Prostate gland (tissue), 2 donors: Measurements from ENCODE around the gene ZMIZ1. TPM values are rescaled to one million over a fixed set of nuclear protein-coding genes. Genes with fewer than 3 reads are reported as not detected.

Experiments
- DNase-seq: peaks from one replicate; pipeline ENCODE4 v3.0.0-alpha.2; 2019; ENCODE audit warnings: low spot score
- H3K27ac ChIP-seq, 2 donors: fragments of 200-600 bp; sonication (generic); 2 replicates each; pipeline ENCODE4 v1.5.1; 2017 to 2019
- H3K27me3 ChIP-seq: fragments of 200-600 bp; sonication (generic); replicated peaks from 2 replicates; pipeline ENCODE4 v1.5.1; 2019; ENCODE audit not compliant: insufficient read depth
- H3K36me3 ChIP-seq, 2 donors: fragments of 200-600 bp; sonication (generic); 1 replicate in 1 of 2; 2 replicates in 1 of 2; pipeline versions ENCODE4 v1.5.1 to v1.8.1; 2017 to 2019
- H3K4me1 ChIP-seq: fragments of 200-600 bp; sonication (generic); replicated peaks from 2 replicates; pipeline ENCODE4 v1.5.1; 2019
- H3K4me3 ChIP-seq, 2 donors: fragments of 200-600 bp; sonication (generic); 2 replicates each; pipeline ENCODE4 v1.5.1; 2017 to 2019
- H3K9me3 ChIP-seq: fragments of 200-600 bp; sonication (generic); 2 replicates; pipeline ENCODE4 v1.5.1; 2017
- CTCF ChIP-seq, 4 experiments: fragments of 200-600 bp in 2 of 4; fragments of 450-650 bp in 2 of 4; sonication (generic) in 2 of 4; IDR thresholded peaks; 1 replicate in 3 of 4; 2 replicates in 1 of 4; pipeline ENCODE4 v1.5.1; 2016 to 2019; ENCODE audit warnings: antibody characterized with exemption in 4 of 4, mild to moderate bottlenecking in 2 of 4, moderate library complexity in 2 of 4
- POLR2A ChIP-seq: fragments of 450-650 bp; IDR thresholded peaks from one replicate; pipeline ENCODE4 v1.6.1; 2016; ENCODE audit warnings: antibody characterized with exemption, mild to moderate bottlenecking
- POLR2AphosphoS5 ChIP-seq: sonication (generic); formaldehyde crosslinking; IDR thresholded peaks from one replicate; pipeline ENCODE4 v1.6.1; 2017; ENCODE audit warnings: antibody characterized with exemption
- WGBS: methylation state at CpG from one replicate; pipeline ENCODE4 v1.1.5; 2018; 5-methylcytosine and 5-hydroxymethylcytosine counted together
- intact Hi-C: fragments of 100-400 bp; cut with DNase I; formaldehyde crosslinking; loops from one replicate; pipeline ENCODE4 v1.14.2; 2022
- total RNA-seq, 2 donors: library from RNA; depleted of rRNA; stranded (reverse); fragments of >200 nt; gene quantifications; one replicate each; pipeline ENCODE4 v1.1.0, GENCODE V29; 2016

The ZMIZ1 gene
- total RNA-seq, 2 donors from 2014 or later, result 69.6 to 78.5 TPM

- TF ChIP-seq CTCF (IDR thresholded peaks at IDR 0.05) (no peak), POLR2A (no peak), POLR2AphosphoS5 (no peak)
- Histone ChIP-seq H3K36me3 (peaks cover 3 to 14% of the 10 kb centered on the region in 2 donors), H3K4me3 (no peak overlapping the region), H3K9me3 (no peaks in the 10 kb centered on the region), H3K4me1 (peaks cover under 1% of the 10 kb centered on the region), H3K27me3 (no peaks in the 10 kb centered on the region), H3K27ac (no peak overlapping the region)
- DNase-seq, result no peak
- intact Hi-C loops, result no loop called here
Observed at GRCh38 chr10:79124066-79124465, 55.3 kb downstream of the ZMIZ1 start.

- no peaks in the 10 kb centered on the region for H3K9me3 ChIP-seq
- TF ChIP-seq POLR2AphosphoS5 (no peak), CTCF (IDR thresholded peaks at IDR 0.05) (no peak), POLR2A (no peak)
- H3K4me1 ChIP-seq, result peaks cover 4% of the 10 kb centered on the region
- peaks cover 0 to 9% of the 10 kb centered on the region in 2 donors for H3K36me3 ChIP-seq
- no peak overlapping the region for H3K27ac ChIP-seq
- WGBS, result 93% methylated on average over 7 of the region's 7 CpGs
- no peaks in the 10 kb centered on the region for H3K27me3 ChIP-seq
- no peak overlapping the region for H3K4me3 ChIP-seq
- intact Hi-C loops, result no loop called here
- no peak for DNase-seq
Observed at GRCh38 chr10:79125092-79125491, 56.3 kb downstream of the ZMIZ1 start.

- H3K36me3 ChIP-seq, result no peaks in the 10 kb centered on the region
Observed at GRCh38 chr10:79126351-79127080, 57.8 kb downstream of the ZMIZ1 start.

GRCh38 chr10:79127151-79127961 lies 58.6 kb downstream of the ZMIZ1 start:
- WGBS, result 64% methylated on average over 16 of the region's 16 CpGs
- Histone ChIP-seq H3K4me1 (peaks cover 4% of the 10 kb centered on the region), H3K27ac (no peak overlapping the region), H3K27me3 (no peaks in the 10 kb centered on the region), H3K36me3 (no peaks in the 10 kb centered on the region), H3K9me3 (no peaks in the 10 kb centered on the region), H3K4me3 (no peak overlapping the region)
- intact Hi-C loops, result no loop called here
- TF ChIP-seq CTCF (IDR thresholded peaks at IDR 0.05) (no peak), POLR2AphosphoS5 (no peak), POLR2A (no peak)
- peak; percentile 37 for DNase-seq

More at GRCh38 chr10:79126351-79127080, 57.8 kb downstream of the ZMIZ1 start:
- no peak for DNase-seq
- no peaks in the 10 kb centered on the region for H3K27me3 ChIP-seq
- H3K4me3 ChIP-seq, result no peak overlapping the region
- TF ChIP-seq POLR2AphosphoS5 (no peak), CTCF (IDR thresholded peaks at IDR 0.05) (no peak), POLR2A (no peak)
- no peak overlapping the region for H3K27ac ChIP-seq
- H3K4me1 ChIP-seq, result peaks cover 4% of the 10 kb centered on the region
- H3K9me3 ChIP-seq, result no peaks in the 10 kb centered on the region
- intact Hi-C loops, result no loop called here
- 93% methylated on average over 6 of the region's 6 CpGs for WGBS
